ENCODE measurements around the gene PLOD1.
A peak's percentile ranks its signal among the peaks of the same experiment; 100 is the strongest.

PLOD1 gene

DNA sequence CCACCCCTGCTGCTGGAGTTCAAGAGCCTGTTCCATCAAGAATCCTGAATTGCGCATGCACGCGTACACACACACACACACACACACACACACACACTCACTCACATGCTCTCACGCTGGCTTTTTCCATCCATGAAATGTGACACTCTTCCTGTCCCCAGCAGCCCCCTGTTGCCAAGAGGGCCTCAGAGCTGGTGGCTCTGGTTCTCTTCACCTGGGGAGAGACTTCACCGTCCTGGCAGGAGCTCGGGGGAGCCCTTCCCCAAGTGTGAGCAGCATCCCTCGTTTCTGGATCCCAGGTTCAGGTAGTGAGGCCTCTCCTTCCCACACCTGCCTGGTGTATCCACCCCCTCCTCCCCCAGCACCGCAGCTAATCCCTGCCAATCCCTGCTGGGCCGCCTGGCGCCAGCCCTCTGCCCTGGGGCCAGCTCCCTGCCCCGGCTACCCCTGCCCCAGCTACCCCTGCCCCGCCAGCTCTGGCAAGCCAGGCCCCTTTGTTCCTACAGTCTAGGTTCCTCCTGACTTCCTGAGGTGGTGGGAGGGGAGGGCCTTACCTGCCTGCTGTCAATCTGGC lies 9.9 kb downstream of the PLOD1 start:
- TF ChIP-seq, protein P1, sequence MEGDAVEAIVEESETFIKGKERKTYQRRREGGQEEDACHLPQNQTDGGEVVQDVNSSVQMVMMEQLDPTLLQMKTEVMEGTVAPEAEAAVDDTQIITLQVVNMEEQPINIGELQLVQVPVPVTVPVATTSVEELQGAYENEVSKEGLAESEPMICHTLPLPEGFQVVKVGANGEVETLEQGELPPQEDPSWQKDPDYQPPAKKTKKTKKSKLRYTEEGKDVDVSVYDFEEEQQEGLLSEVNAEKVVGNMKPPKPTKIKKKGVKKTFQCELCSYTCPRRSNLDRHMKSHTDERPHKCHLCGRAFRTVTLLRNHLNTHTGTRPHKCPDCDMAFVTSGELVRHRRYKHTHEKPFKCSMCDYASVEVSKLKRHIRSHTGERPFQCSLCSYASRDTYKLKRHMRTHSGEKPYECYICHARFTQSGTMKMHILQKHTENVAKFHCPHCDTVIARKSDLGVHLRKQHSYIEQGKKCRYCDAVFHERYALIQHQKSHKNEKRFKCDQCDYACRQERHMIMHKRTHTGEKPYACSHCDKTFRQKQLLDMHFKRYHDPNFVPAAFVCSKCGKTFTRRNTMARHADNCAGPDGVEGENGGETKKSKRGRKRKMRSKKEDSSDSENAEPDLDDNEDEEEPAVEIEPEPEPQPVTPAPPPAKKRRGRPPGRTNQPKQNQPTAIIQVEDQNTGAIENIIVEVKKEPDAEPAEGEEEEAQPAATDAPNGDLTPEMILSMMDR (conservative IDR thresholded peaks at IDR 0.05; ENCODE audit: low read depth, low read length) = no peak

DNA sequence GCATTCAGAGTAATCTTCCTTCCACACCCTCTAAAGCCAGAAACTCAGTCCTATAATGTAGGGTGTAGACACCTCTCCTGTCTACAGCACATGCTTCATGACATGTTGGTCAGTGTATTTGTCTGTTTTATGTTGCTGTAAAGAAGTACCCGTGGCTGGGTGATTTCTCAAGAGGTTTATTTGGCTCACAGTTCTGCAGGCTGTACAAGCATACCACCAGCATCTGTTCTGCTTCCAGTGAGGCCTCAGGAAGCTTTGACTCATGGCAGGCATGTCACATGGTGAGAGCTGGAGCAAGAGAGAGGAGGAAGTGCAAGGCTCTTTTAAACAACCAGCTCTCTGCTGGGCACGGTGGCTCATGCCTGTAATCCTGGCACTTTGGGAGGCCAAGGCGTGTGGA lies 12.1 kb downstream of the PLOD1 start:
- DNase-seq (ENCODE audit: low read depth) = no peak
- TF ChIP-seq, protein P1 (conservative IDR thresholded peaks at IDR 0.05; ENCODE audit: low read depth, low read length) = no peak
- no peak overlapping the region for H3K4me3 ChIP-seq (ENCODE audit: low read length)

More for the DNA sequence above, 9.9 kb downstream of the PLOD1 start:
- DNase-seq (ENCODE audit: low read depth) = peak; percentile 54
- no peak overlapping the region for H3K4me3 ChIP-seq (ENCODE audit: low read length)

DNA sequence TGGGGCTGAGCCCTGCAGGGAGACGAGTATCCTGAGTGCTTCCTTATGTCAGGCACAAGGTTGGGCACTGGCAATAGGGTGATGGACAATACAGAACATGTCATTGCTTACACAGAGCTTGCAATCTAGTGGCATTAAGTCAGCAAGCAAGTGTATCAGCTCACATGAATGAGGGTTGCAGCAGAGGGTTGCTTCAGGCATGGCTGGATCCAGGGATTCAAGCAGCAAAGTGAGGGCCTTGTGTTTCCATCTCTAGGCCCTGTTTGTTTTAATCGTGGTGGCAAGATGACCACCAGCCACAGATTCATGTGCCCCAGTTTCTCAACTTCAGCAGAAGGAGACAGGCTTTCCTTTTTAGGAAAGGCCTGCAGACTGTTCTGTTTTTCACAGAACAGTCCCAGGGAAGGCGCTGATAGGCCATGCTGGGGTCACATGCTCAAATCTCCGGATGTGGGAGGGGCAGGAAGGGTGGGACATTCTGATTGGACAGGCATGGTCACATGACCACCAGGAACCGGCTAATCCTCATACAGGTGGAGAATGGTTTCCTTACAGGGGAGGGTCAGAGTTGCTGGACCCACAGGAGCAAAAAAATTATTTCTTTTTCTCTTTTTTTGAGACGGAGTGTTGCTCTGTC lies 14.4 kb downstream of the PLOD1 start:
- H3K4me3 ChIP-seq (ENCODE audit: low read length) = no peak overlapping the region
- DNase-seq (ENCODE audit: low read depth) = no peak
- TF ChIP-seq, protein P1 (conservative IDR thresholded peaks at IDR 0.05; ENCODE audit: low read depth, low read length) = no peak

DNA sequence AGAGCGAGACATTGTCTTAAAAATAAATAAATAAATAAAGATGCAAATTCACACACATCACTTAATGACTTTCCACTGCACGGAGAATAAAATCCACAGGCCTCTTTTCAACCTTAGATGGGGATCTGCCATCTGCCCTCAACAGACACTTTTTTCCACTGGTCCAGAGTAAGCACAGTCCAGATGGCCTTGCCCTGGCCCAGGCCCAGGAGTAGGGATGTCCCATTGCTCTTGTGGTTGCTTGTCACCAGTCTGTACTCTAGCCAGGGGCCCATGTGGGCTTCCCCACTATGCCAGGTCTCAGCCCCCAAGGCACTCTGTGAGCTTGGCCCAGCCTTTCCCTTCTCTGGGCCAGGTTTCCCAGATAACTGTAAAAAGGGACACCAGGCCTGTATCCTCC lies 17.4 kb downstream of the PLOD1 start:
- DNase-seq (ENCODE audit: low read depth) = no peak
- H3K4me3 ChIP-seq (ENCODE audit: low read length) = no peak overlapping the region
- TF ChIP-seq, protein P1 (conservative IDR thresholded peaks at IDR 0.05; ENCODE audit: low read depth, low read length) = no peak

DNA sequence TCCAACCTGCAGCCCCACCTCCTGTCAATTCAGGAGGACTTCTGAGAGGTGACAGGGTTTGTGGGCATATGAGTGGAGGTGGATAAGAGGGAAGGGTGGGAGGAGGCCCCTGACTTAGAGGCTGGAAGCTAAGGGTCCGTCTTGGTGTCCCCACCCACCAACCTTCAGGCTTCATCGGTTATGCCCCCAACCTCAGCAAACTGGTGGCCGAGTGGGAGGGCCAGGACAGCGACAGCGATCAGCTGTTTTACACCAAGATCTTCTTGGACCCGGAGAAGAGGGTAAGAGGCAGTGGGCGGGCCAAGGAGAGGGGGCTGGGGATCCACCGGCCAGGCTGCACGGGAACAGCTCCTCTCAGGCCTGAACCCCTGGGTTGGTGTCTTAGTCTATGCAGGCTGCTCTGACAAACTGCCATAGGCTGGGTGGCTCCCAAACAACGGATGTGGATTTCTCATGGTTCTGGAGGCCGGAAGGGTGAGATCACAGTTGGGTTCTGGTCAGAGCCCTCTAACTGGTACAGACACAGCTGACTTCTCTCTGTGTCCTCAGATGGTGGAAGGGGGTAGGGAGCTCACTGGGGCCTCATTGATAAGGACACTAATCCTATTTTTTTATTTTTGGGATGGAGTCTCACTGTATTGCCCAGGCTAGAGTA lies 18.1 kb downstream of the PLOD1 start:
- no peak overlapping the region for H3K4me3 ChIP-seq (ENCODE audit: low read length)
- no peak for DNase-seq (ENCODE audit: low read depth)
- TF ChIP-seq, protein P1 (conservative IDR thresholded peaks at IDR 0.05; ENCODE audit: low read depth, low read length) = no peak

DNA sequence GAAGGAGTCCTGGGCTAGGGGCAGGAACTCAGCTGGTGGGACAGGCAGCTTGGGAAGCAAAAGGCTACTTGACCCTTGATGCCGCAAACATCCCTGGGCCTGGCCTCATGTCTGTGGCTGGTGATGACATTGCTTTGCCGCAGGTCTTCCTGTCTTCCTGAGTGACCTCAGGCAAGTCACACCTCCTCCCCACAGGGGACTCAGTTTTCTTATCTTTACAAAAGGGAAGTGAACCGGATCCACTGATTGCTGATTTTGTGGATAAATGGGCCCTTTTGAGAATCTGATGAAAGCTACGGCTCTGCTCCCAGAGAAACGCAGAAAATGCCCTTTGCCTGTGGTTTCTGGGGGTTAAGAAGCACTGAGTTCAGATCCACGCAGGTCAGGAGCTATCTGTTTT lies 20.7 kb downstream of the PLOD1 start:
- no peak for DNase-seq (ENCODE audit: low read depth)
- TF ChIP-seq, protein P1 (conservative IDR thresholded peaks at IDR 0.05; ENCODE audit: low read depth, low read length) = no peak
- no peak overlapping the region for H3K4me3 ChIP-seq (ENCODE audit: low read length)

DNA sequence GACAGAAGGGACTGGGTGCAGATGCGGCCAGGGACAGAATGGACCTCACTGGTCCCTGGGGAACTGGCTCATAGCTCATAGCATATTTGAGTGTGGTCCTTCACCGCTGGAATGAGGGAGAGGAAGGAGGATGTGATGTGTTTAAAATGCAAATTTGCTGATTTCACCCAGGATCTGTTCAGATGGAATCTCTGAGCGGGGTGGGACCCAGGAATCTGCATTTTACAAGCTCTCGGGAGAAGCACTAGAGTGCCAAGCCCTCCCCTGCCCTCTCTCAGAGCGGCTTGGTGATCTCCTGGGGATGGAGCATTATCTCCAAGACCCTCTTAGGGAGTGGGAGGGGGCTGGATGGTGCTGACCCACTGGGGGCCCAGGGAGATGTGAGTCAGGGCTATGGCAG lies 22.9 kb downstream of the PLOD1 start:
- DNase-seq (ENCODE audit: low read depth) = no peak
- TF ChIP-seq, protein P1 (conservative IDR thresholded peaks at IDR 0.05; ENCODE audit: low read depth, low read length) = no peak
- no peak overlapping the region for H3K4me3 ChIP-seq (ENCODE audit: low read length)

Measured in retinal pigment epithelial cell (primary cell).